Measurements from ENCODE around the gene DCANP1.

DNA sequence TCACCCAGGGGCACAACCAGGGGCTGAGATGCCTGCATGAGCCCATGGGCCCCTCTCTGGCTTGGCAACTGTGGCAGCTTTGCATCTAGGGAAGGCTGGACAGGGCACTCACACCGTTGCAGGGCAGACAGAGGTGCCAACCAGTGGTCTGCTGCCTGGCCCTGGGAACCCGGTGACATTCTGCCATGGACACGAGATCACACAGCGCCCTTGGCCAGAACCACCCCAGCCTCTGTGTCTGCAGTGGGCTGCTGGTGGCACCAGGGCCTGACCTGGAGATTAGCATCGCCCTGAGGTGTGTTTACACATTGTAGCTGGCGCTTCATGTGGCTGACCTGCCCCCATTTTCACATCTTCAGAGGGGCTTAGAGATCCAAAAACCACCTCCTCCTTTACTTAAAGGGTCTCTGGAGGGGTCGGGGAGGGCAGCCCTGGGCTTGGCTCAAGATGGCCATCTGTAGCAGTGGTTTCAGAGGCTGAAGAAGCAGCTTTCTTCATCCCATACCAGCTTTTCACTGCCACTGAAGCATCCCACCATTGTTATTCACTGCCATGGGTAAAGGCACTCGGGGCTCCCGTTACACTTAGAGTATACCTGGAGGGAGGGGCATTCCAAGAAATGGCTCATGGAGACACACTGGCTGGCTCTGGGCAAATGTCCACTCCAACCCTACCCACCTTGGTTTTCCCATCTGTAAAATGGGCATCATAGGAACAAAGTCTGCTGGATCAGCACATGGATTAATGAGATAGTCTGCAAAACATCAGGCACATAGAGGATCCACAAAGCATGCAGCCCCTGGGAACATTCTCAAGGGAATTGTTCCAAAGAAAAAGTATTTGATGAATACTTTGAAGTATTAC lies 11.4 kb downstream of the DCANP1 start:
- TF ChIP-seq, protein P1, sequence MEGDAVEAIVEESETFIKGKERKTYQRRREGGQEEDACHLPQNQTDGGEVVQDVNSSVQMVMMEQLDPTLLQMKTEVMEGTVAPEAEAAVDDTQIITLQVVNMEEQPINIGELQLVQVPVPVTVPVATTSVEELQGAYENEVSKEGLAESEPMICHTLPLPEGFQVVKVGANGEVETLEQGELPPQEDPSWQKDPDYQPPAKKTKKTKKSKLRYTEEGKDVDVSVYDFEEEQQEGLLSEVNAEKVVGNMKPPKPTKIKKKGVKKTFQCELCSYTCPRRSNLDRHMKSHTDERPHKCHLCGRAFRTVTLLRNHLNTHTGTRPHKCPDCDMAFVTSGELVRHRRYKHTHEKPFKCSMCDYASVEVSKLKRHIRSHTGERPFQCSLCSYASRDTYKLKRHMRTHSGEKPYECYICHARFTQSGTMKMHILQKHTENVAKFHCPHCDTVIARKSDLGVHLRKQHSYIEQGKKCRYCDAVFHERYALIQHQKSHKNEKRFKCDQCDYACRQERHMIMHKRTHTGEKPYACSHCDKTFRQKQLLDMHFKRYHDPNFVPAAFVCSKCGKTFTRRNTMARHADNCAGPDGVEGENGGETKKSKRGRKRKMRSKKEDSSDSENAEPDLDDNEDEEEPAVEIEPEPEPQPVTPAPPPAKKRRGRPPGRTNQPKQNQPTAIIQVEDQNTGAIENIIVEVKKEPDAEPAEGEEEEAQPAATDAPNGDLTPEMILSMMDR (IDR thresholded peaks at IDR 0.05; ENCODE audit: insufficient read depth, low read length) = no peak
- TF ChIP-seq, protein P2, sequence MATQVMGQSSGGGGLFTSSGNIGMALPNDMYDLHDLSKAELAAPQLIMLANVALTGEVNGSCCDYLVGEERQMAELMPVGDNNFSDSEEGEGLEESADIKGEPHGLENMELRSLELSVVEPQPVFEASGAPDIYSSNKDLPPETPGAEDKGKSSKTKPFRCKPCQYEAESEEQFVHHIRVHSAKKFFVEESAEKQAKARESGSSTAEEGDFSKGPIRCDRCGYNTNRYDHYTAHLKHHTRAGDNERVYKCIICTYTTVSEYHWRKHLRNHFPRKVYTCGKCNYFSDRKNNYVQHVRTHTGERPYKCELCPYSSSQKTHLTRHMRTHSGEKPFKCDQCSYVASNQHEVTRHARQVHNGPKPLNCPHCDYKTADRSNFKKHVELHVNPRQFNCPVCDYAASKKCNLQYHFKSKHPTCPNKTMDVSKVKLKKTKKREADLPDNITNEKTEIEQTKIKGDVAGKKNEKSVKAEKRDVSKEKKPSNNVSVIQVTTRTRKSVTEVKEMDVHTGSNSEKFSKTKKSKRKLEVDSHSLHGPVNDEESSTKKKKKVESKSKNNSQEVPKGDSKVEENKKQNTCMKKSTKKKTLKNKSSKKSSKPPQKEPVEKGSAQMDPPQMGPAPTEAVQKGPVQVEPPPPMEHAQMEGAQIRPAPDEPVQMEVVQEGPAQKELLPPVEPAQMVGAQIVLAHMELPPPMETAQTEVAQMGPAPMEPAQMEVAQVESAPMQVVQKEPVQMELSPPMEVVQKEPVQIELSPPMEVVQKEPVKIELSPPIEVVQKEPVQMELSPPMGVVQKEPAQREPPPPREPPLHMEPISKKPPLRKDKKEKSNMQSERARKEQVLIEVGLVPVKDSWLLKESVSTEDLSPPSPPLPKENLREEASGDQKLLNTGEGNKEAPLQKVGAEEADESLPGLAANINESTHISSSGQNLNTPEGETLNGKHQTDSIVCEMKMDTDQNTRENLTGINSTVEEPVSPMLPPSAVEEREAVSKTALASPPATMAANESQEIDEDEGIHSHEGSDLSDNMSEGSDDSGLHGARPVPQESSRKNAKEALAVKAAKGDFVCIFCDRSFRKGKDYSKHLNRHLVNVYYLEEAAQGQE (IDR thresholded peaks at IDR 0.05; ENCODE audit: insufficient replicate concordance, low read depth) = no peak

All from HL-60 (cell line).